Erythroblast (primary cell): ENCODE results near the gene AFDN.

Source experiments
- DNase-seq, 2 experiments: peaks; one replicate each; lab custom pipeline; 2025; lab: John Stamatoyannopoulos, UW
- GATA1 ChIP-seq: IDR thresholded peaks from 2 replicates; pipeline ENCODE4 v1.6.1; 2011; ENCODE audit warnings: low read depth, mild to moderate bottlenecking, control low read depth, low read length, moderate library complexity
- POLR2A ChIP-seq: IDR thresholded peaks from 2 replicates; pipeline ENCODE4 v1.6.1; 2011; ENCODE audit warnings: mild to moderate bottlenecking, low read length

AFDN gene

GRCh38 chr6:167987396-167988153 is 160.9 kb downstream of the AFDN start:
- no peak for DNase-seq
- TF ChIP-seq GATA1 (no peak), POLR2A (no peak)

- DNase-seq = no peak
- TF ChIP-seq POLR2A = no peak
- TF ChIP-seq GATA1 = no peak
These were observed 161.4 kb downstream of the AFDN start for GRCh38 chr6:167988154-167988495.

DNA sequence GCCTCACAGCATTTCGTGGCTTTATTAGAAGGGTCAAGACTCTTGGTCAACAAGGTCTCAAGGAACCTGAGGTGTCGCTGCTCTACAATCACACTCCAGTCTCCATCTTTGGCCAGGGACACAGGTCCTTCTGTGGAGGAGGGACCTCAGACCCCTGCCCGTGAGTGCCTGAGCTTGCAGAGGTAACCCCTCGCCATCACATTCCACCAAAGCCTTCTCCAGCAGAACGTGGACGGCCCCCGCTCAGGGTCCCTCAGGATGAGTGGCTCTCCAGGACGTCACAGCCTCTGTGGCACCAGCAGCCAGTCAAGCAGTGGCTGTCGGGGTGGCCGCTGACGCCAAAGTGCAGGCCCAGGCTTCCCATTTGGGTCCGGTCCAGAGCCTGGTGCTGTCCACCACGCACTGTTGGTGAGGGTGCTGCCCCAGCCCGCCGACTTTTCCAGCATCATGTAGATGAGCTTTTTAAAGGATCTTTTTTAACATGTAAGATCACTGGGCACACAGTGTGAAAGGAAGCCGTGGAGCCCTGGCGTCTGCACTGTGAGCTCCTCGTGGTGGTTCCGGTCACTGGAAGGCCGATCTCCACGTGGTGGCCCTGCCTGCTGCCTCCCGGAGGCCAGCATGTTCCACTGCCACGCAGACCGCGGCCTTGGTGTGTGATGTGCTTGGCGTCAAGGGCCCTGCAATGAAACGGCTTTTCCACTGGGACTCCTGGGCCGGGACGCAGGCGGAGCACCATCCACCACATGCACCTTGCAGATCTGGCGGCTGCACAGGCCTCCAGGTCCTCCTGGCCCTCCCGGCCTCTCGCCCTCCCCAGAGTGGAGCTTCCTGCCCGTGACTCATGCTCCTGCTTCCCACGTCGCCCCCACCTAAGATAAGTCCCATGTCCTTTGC is 162.5 kb downstream of the AFDN start:
- no peak for TF ChIP-seq POLR2A
- no peak for TF ChIP-seq GATA1
- no peak for DNase-seq

GRCh38 chr6:167990016-167990945 is 163.6 kb downstream of the AFDN start:
- TF ChIP-seq GATA1 (no peak), POLR2A (no peak)
- DNase-seq = no peak

DNA sequence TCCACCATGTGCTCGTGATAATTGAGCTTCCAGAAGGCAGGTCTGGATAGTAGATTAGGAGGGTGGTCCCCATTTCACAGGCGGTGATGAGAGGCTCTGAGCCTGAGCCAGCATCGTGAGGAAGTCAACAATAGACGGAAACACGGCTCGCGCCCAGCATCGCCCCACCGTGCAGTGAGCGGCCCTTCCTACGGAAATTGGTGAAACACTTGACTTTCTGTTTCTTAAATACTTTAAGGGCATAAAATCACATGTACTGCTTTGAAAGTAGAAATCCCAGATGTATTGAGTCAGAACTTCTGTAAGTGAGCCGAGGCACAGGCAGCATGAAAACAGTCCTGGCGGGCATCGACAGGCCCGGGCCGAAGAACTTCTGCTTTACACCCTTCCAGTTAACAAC is 166.5 kb downstream of the AFDN start:
- DNase-seq = no peak
- TF ChIP-seq POLR2A (no peak), GATA1 (no peak)

GRCh38 chr6:167993831-167994230 is 167.1 kb downstream of the AFDN start:
- DNase-seq = no peak
- no peak for TF ChIP-seq GATA1
- TF ChIP-seq POLR2A = no peak

GRCh38 chr6:167995302-167995701 is 168.6 kb downstream of the AFDN start:
- no peak for TF ChIP-seq POLR2A
- no peak for TF ChIP-seq GATA1
- DNase-seq = no peak

- no peak for TF ChIP-seq GATA1
- no peak for TF ChIP-seq POLR2A
- DNase-seq = no peak
These were observed 169.0 kb downstream of the AFDN start for GRCh38 chr6:167995731-167996151.

DNA sequence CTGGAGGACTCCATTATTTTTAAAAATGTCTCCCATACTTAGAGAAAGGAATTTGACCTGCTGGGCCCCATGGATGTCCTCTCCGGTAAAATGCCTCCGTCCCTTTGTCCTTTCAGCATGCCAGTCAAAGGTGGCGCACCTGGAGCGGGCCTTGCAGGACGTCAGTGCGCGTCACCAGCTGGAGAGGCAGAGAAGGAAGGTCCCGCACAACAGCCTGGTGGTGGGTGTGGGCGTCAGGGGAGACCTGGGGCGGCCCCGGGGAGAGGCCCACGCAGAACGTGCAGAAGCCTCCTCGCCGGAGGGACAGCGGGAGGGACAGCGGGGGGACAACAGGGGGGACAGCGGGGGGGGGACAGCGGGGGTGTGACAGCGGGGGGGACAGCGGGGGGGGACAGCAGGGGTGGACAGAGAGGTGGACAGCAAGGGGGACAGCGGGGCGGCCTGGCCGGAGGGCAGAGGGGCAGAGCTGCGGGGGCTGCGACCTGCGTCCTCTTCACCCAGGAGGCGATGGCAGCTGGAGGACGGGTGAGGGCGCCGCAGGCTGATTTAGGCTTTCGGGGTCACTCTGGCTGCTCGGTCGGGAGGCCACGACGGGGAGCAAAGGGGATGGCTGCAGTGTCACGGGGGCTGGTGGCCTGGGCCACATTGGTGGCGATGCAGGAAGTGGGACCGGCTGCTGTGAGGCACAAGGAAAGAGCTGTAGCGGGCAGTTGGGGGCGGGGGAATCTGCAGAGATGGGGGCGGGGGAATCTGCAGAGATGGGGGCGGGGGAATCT is 169.9 kb downstream of the AFDN start:
- TF ChIP-seq POLR2A (no peak), GATA1 (no peak)
- no peak for DNase-seq

GRCh38 chr6:167997642-167998041 is 170.9 kb downstream of the AFDN start, which contains the start of gene KIF25:
KIF25 (plus strand) TSS chr6:167997671; CDS start chr6:168029586, 31,915 bp downstream.
- DNase-seq = no peak
- TF ChIP-seq POLR2A (no peak), GATA1 (no peak)

GRCh38 chr6:167998215-167998614 is 171.5 kb downstream of the AFDN start:
- DNase-seq = no peak
- TF ChIP-seq POLR2A (no peak), GATA1 (no peak)

- TF ChIP-seq GATA1 = no peak
- TF ChIP-seq POLR2A = no peak
- no peak for DNase-seq
These were observed 173.7 kb downstream of the AFDN start for GRCh38 chr6:168000198-168001028.
